ENCODE results near the gene EIF2AK3.
"Not testable (repeated sequence)": the region's sequence is repeated elsewhere in the genome, so short reads cannot be mapped to it uniquely, and the experiment has no call there.

The EIF2AK3 gene

GRCh38 chr2:88591698-88592097 is 35.6 kb downstream of the EIF2AK3 start:
- no peak for DNase-seq

GRCh38 chr2:88590998-88591613 is 36.2 kb downstream of the EIF2AK3 start:
- DNase-seq = peak; percentile 56

- no peak for DNase-seq
Observed at GRCh38 chr2:88585969-88586368, 41.3 kb downstream of the EIF2AK3 start.

GRCh38 chr2:88582030-88582429 is 45.2 kb downstream of the EIF2AK3 start:
- no peak for DNase-seq

GRCh38 chr2:88580088-88580487 is 47.2 kb downstream of the EIF2AK3 start:
- no peak for DNase-seq

DNA sequence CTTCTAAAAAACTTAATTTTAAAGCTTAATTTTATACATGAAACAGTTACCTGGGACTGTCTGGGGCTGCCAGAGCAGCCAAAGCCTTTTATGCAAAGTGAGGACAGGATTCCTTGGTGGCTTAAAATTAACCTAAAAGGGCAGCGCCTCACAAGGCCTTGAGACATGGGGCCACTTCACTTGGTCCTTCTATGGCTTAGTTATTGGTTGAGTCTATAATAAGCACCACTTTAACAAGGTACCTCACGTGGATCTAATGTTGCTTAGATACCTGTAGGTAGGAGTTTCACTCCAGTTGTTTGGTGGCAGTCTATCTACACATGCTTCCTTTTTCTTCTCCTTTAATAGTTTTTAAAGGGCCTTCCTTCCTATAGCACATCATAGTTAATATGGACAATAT is 51.6 kb downstream of the EIF2AK3 start:
- DNase-seq = no peak

DNA sequence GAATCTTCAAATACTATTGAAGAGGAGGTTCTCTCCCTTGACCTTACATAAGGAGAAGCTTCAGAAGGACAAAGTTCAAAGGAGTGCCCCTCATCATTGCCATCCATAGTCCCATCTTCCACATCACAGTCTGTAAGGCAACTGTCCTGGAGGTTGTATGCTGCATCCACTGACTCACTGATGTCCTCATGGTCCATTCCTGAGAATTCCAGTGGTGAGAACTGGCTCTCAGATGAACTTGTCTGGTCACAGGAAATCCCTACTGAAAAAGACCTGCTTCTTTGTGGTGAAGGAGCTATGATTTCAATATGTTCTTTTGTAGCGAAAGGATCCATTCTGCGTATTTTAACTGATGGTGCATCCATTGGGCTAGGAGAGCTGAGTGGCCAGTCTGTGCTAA is 52.2 kb downstream of the EIF2AK3 start:
- DNase-seq = no peak

GRCh38 chr2:88574445-88574844 is 52.8 kb downstream of the EIF2AK3 start:
- no peak for DNase-seq

DNA sequence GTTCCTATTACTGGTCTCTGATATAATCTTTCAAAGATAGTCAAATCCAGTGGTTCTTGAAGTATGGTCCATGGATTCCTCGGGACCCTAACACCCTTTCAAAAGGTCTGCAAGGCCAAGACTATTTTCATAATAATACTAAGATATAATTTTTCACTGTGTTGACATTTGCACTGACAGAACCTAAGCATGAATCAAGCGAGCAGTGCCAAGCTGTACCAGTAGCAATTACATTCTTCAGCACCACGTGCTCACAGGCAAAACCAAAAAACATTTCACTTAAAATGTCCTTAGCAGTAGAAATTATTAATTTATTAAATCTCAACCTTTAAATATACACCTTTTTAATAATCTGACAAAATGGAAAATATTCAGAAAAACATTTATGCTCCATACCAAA is 59.1 kb downstream of the EIF2AK3 start:
- no peak for DNase-seq

DNA sequence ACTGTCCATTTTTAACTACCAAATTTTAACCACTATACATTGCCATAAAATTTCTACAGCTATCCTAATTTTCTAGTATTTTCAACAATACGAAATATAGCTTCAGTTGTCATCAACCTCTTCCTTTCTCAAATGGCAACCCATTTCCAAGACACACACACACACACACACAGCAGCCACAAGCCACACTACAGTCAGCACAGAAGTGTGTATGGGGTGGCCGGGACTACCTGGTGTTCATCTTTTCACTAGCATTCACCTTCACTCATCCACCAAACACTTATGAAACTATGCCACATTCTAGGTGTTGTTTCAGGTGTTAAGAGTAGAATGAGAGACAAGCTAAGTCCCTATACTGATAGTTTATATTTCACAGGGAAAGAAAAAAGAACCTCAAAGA is 62.9 kb downstream of the EIF2AK3 start:
- no peak for DNase-seq

GRCh38 chr2:88563129-88563528 is 64.1 kb downstream of the EIF2AK3 start:
- no peak for DNase-seq

DNA sequence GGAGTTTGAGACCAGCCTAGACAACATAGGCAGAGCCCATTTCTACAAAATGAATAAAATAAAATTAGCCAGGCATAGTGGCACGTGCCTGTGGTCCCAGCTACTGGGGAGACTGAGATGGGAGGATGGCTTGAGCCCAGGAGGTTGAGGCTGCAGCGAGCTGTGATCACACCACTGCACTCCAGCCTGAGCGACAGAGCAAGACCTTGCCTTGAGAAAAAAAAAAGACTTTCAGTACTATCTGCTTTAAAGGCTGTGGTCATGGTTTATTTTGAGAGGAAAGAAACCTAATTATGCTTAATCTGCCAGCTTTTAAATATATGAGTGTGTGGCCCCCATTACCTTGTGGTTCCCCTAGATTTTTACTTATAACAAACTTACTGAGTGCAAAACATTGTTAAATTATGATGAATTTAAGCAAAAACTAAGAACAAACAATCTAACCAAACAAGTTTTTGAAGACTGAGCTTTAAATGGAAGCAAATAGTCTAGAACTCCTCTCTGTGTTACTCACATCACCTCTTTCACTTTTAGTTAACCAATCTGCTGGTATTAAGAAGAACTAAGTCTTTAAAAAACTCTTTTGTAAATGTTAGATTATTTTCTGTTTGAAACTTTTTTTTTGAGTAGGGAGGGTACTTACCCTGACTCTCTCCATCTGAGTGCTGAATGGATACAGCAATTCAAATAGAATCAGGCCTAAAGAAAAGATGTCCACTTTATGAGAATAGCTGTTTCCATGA is 65.4 kb downstream of the EIF2AK3 start:
- DNase-seq = no peak

DNA sequence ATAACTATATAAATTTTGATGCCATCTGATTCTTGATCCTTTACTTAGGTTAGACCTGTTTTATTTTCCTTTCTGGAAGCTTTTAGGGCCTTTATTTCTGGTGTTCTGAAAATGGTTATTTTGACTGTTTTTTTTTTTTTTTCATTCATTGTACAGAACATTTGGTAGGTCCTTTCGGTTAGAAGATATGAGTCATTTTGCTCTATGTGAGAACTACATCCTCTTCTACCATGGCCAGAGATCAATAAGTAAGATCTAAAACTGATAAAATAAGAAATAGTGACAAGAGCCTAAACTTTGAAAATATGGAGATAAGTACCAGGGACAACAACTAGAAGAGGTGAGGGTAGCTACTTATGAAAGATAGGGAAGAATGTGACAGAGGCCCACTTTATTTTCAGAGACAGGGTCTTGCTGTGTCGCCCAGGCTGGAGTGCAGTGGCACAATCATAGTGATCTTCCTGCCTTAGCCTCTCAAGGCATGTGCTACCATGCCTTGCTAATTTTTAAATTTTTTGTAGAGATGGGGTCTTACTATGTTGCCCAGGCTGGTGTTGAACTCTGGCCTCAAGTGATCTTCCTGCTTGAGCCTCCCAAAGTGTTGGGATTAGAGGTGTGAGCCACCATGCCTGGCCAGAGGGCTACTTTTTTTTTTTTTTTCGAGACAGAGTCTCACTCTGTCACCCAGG is 66.5 kb downstream of the EIF2AK3 start:
- DNase-seq = no peak

- DNase-seq = no peak
Observed at GRCh38 chr2:88557290-88557689, 70.0 kb downstream of the EIF2AK3 start.

DNA sequence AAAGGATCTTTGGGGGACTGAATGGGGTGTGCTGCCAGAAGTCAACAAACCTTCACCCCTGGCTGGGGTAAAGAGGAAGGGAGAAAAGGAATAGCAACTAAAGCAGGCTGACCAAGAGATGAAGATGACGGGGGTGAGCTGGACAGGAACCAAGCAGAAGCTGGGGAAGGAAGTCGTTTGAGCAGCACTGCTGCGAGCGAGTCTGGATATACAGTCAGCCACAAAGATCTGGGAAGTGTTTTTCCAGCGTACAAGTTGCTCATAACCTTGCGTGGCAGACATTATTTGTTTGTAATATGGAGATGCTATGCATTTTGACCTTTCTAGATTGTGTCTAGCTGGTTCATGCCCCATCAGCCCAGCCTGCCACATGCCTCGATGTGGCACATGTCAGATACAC is 71.2 kb downstream of the EIF2AK3 start:
- no peak for DNase-seq

DNA sequence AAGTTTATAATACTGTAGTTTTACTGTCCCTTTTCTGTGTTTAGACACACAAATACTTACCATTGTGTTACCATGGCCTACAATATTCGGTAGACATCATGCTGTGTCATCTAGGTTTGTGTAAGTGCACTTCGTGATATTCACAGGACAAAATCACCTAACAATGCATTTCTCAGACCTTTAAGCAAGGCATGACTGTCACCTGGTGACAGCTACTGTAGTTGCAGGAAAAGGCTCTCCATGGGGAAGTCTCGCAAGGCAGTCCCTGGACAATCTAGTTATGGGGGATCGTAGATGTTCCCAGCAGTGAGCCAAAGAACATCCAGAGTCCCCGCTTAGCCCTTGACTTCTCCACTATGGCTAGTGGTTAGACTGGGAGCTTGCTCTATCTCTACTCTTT is 73.1 kb downstream of the EIF2AK3 start:
- DNase-seq = no peak

GRCh38 chr2:88549616-88550292 is 77.5 kb downstream of the EIF2AK3 start:
- DNase-seq = no peak

GRCh38 chr2:88546291-88546690 is 81.0 kb downstream of the EIF2AK3 start:
- DNase-seq = not testable (repeated sequence)

DNA sequence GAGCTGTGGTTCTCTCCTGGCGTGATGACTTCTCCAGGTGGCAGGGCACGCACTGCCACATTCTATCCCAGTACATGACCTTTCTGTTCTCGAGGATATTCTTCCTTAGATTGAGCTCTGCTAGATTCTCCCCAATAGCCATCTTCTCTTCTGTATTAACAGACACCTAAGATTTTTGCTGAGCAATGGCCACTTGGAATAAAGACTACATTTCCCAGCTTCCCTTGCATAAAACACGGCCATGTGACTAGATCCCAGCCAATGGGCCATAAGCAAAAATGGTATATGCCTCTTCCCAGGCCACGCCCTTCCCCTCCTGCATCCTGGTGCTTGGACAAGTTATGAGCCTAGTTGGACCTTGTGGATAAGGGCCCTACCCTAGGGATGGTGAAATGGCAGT is 82.1 kb downstream of the EIF2AK3 start:
- DNase-seq = no peak

DNA sequence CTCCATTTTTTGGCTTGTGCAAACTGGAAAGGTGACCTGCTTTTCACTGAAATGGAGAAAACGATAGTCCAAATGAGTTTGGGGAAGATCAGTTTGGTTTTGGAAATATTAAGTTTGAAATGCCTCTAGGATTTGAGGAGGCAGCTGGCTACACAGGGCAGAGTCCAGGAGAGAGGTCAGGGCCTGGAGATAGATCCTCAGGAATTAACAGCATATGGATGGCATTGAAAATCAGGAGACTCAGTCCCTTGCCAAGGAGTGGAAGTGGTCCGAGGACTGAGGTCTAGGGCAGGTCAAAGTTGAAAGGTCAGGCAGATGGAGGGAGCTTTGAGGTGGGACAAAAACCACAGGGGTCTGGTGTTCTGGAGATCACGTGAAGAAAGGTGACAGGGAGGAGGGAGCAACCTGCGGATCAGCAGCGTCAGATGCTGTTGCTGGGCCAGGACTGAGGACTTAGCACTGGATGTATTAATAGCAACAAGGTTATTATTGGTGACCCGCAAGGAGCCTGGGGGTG is 83.7 kb downstream of the EIF2AK3 start:
- DNase-seq = no peak

DNA sequence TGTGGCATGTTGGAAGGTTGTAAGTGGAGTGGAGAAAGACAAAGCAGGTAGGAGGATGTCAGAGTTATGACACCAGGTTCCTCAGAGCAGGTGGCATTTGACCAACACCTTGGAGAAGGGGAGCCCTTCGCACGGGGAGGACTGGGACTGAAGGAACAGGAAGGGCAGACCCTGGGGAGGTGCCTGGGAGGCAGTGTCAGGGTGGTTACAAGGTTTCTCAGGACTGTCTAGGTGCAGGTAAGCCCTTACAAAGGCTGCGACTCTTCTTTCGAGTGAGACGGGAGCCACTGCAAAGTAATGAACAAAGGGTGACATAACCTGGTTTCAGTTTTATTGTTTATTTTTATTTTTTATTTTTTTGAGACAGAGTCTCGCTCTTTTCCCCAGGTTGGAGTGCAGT is 84.6 kb downstream of the EIF2AK3 start:
- DNase-seq = no peak

- no peak for DNase-seq
Observed at GRCh38 chr2:88540346-88540745, 86.9 kb downstream of the EIF2AK3 start.

GRCh38 chr2:88538362-88538917 is 88.8 kb downstream of the EIF2AK3 start:
- DNase-seq = no peak

All from NCI-H2029 treated with DMSO at 0.1 percent for 48 hours (cell line).